ENCODE data around the gene PTP4A1.
A peak's percentile ranks its signal among the peaks of the same experiment; 100 is the strongest.

Gene PTP4A1

GRCh38 chr6:63553900-63554299, 18.4 kb upstream of the PTP4A1 start:
- no peak for FAIRE-seq
- no peak for DNase-seq (ENCODE audit: extremely low spot score, insufficient read length, low read depth)

GRCh38 chr6:63554782-63555181, 17.5 kb upstream of the PTP4A1 start:
- peak; percentile 33 for FAIRE-seq
- DNase-seq (ENCODE audit: extremely low spot score, insufficient read length, low read depth) = no peak

GRCh38 chr6:63556369-63556768, 15.9 kb upstream of the PTP4A1 start:
- no peak for DNase-seq (ENCODE audit: extremely low spot score, insufficient read length, low read depth)
- no peak for FAIRE-seq

GRCh38 chr6:63558278-63558677, 14.0 kb upstream of the PTP4A1 start:
- FAIRE-seq (peak; percentile 60), DNase-seq (ENCODE audit: extremely low spot score, insufficient read length, low read depth) (no peak)

GRCh38 chr6:63560801-63561287, 11.4 kb upstream of the PTP4A1 start:
- no peak for FAIRE-seq

GRCh38 chr6:63561288-63561687, 11.0 kb upstream of the PTP4A1 start:
- DNase-seq (ENCODE audit: extremely low spot score, insufficient read length, low read depth) (no peak), FAIRE-seq (no peak)

More at GRCh38 chr6:63560801-63561287, 11.4 kb upstream of the PTP4A1 start:
- no peak for DNase-seq (ENCODE audit: extremely low spot score, insufficient read length, low read depth)

GRCh38 chr6:63563235-63563634, 9.0 kb upstream of the PTP4A1 start:
- DNase-seq (ENCODE audit: extremely low spot score, insufficient read length, low read depth) = no peak
- FAIRE-seq = no peak

- FAIRE-seq = no peak
Observed at GRCh38 chr6:63565058-63565726, 7.1 kb upstream of the PTP4A1 start.

GRCh38 chr6:63565727-63566596, 6.3 kb upstream of the PTP4A1 start:
- DNase-seq (ENCODE audit: extremely low spot score, insufficient read length, low read depth) (no peak), FAIRE-seq (no peak)

More at GRCh38 chr6:63565058-63565726, 7.1 kb upstream of the PTP4A1 start:
- no peak for DNase-seq (ENCODE audit: extremely low spot score, insufficient read length, low read depth)

- FAIRE-seq = peak; percentile 45
Observed at GRCh38 chr6:63567966-63568365, 4.3 kb upstream of the PTP4A1 start.

GRCh38 chr6:63571361-63572043, 778 bp upstream of the PTP4A1 start:
- no peak for DNase-seq (ENCODE audit: extremely low spot score, insufficient read length, low read depth)
- no peak for FAIRE-seq

More at GRCh38 chr6:63567966-63568365, 4.3 kb upstream of the PTP4A1 start:
- no peak for DNase-seq (ENCODE audit: extremely low spot score, insufficient read length, low read depth)

GRCh38 chr6:63572747-63573075, 431 bp downstream of the PTP4A1 start:
- no peak for FAIRE-seq

GRCh38 chr6:63573076-63573898, 1.0 kb downstream of the PTP4A1 start:
- peak; percentile 78 for FAIRE-seq

More at GRCh38 chr6:63572747-63573075, 431 bp downstream of the PTP4A1 start:
- DNase-seq (ENCODE audit: extremely low spot score, insufficient read length, low read depth) = no peak

GRCh38 chr6:63573899-63574553, 1.7 kb downstream of the PTP4A1 start:
- peak; percentile 75 for FAIRE-seq
- no peak for DNase-seq (ENCODE audit: extremely low spot score, insufficient read length, low read depth)

More at GRCh38 chr6:63573076-63573898, 1.0 kb downstream of the PTP4A1 start:
- no peak for DNase-seq (ENCODE audit: extremely low spot score, insufficient read length, low read depth)

- FAIRE-seq (no peak), DNase-seq (ENCODE audit: extremely low spot score, insufficient read length, low read depth) (no peak)
Observed at GRCh38 chr6:63574554-63574900, 2.2 kb downstream of the PTP4A1 start.

- FAIRE-seq = no peak
- no peak for DNase-seq (ENCODE audit: extremely low spot score, insufficient read length, low read depth)
Observed at GRCh38 chr6:63576147-63576772, 4.0 kb downstream of the PTP4A1 start.

- DNase-seq (ENCODE audit: extremely low spot score, insufficient read length, low read depth) = no peak
- FAIRE-seq = no peak
Observed at GRCh38 chr6:63576985-63577712, 4.9 kb downstream of the PTP4A1 start.

- FAIRE-seq (no peak), DNase-seq (ENCODE audit: extremely low spot score, insufficient read length, low read depth) (no peak)
Observed at GRCh38 chr6:63578757-63579156, 6.5 kb downstream of the PTP4A1 start.

Measured in GM18507 (cell line).